Tibial nerve (tissue), 4 donors: ENCODE data around the gene POLR1F. TPM values are rescaled to one million over a fixed set of nuclear protein-coding genes. Genes with fewer than 3 reads are reported as not detected.
A peak's percentile ranks its signal among the peaks of the same experiment; 100 is the strongest.

Experiments used
- DNase-seq, 2 donors: peaks; one replicate each; pipeline ENCODE4 v3.0.0-alpha.2; 2019; ENCODE audit warnings: low spot score in 2 of 2
- H3K27ac ChIP-seq, 4 donors: fragments of 200-600 bp; sonication (generic) in 3 of 4; one replicate each; pipeline ENCODE4 v1.5.1; 2017 to 2019; ENCODE audit warnings: mild to moderate bottlenecking in 1 of 4
- H3K27me3 ChIP-seq, 2 donors: fragments of 200-600 bp; sonication (generic) in 1 of 2; one replicate each; pipeline versions ENCODE4 v1.5.1 to v1.6.0; 2017 to 2019
- H3K36me3 ChIP-seq, 3 donors: fragments of 200-600 bp; sonication (generic); one replicate each; pipeline ENCODE4 v1.5.1; 2018 to 2019
- H3K4me1 ChIP-seq, 4 donors: fragments of 200-600 bp; sonication (generic) in 3 of 4; one replicate each; pipeline ENCODE4 v1.5.1; 2017 to 2019
- H3K4me3 ChIP-seq, 4 donors: fragments of 200-600 bp; sonication (generic) in 3 of 4; one replicate each; pipeline ENCODE4 v1.5.1; 2017 to 2019; ENCODE audit warnings: mild to moderate bottlenecking in 1 of 4, moderate library complexity in 1 of 4
- H3K9me3 ChIP-seq, 4 donors: fragments of 200-600 bp; sonication (generic) in 3 of 4; one replicate each; pipeline ENCODE4 v1.5.1; 2017 to 2019
- EP300 ChIP-seq, 2 donors: sonication (generic); formaldehyde crosslinking; IDR thresholded peaks; one replicate each; pipeline ENCODE4 v1.6.1; 2017; ENCODE audit warnings: antibody characterized with exemption in 2 of 2, mild to moderate bottlenecking in 1 of 2
- POLR2A ChIP-seq, 2 donors: fragments of 450-650 bp; IDR thresholded peaks; one replicate each; pipeline ENCODE4 v1.6.1; 2017; ENCODE audit warnings: antibody characterized with exemption in 2 of 2, mild to moderate bottlenecking in 2 of 2, moderate library complexity in 2 of 2
- WGBS, 2 donors: methylation state at CpG; one replicate each; pipeline ENCODE4 v1.1.5; 2018; 5-methylcytosine and 5-hydroxymethylcytosine counted together
- total RNA-seq, 4 donors: library from RNA; depleted of rRNA; stranded (reverse); fragments of >200 nt; gene quantifications; one replicate each; pipeline ENCODE4 v1.1.0, GENCODE V29; 2016
- TF ChIP-seq, protein P1 (sequence below), 5 experiments: fragments of 200-600 bp in 3 of 5; fragments of 450-650 bp in 2 of 5; sonication (generic) in 3 of 5; IDR thresholded peaks; one replicate each; pipeline ENCODE4 v1.5.1; 2016 to 2019; ENCODE audit warnings: antibody characterized with exemption in 5 of 5, mild to moderate bottlenecking in 3 of 5, moderate library complexity in 2 of 5

POLR1F gene
- total RNA-seq, result 10 to 100 TPM; 10.6 to 30.3 (median 12.8) TPM

DNA sequence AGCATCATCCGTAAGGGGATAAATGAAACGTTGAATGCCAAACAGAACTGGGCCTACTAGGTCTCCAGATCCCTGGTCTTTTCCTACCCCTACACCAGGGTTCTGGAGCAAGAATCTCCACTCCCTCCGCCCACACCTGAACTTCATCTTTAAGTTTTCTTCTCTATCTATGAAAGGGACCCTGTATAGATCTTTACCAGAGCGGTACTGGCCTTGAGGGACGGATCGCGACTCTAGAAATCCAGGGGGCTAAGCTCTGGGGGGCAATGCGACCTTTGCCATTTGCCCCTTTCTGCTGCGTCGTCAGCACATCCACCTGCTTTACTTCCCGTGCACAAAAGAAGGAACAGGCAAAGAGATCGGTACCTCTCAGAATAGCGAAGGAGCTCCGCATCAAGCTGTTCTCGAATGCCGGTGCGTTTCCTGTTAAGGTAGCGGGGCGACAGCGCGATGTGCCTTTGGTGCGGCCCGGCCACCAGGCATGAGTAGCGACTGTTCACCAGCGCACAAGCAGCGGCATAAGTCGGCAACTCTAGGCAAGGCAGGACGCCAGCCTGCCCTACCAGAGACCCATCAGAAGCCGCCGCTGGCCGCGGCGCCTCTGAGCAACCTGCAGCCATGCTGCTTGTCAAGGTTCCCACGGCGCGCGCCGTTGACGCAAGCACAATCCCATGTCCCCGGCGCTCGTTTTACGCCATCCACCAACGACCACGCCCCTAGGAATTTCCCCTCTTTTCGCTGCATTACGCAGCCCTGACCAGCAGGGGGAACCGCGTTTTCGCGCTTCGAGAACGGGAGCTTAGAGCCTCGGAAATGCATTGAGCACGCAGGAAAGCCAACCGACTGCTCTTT is at the start of gene POLR1F:
POLR1F (minus strand) TSS at position 641 of the 852 bp plus-strand sequence; CDS start at position 620, 21 bp downstream.
- H3K27ac ChIP-seq, result peak within 1 kb of the TSS; percentile 68 to 90 (median 84)

GRCh38 chr7:19754521-19755116 is 45.8 kb upstream of the POLR1F start:
- no peak overlapping the region for H3K4me3 ChIP-seq
- DNase-seq, result no peak
- no peaks in the 10 kb centered on the region for H3K27me3 ChIP-seq
- 35 to 40% methylated on average over 6 of the region's 6 CpGs for WGBS, 2 donors
- no peaks in the 10 kb centered on the region for H3K36me3 ChIP-seq
- no peaks in the 10 kb centered on the region for H3K4me1 ChIP-seq
- no peak for TF ChIP-seq EP300 (IDR thresholded peaks at IDR 0.05)
- TF ChIP-seq, protein P1, sequence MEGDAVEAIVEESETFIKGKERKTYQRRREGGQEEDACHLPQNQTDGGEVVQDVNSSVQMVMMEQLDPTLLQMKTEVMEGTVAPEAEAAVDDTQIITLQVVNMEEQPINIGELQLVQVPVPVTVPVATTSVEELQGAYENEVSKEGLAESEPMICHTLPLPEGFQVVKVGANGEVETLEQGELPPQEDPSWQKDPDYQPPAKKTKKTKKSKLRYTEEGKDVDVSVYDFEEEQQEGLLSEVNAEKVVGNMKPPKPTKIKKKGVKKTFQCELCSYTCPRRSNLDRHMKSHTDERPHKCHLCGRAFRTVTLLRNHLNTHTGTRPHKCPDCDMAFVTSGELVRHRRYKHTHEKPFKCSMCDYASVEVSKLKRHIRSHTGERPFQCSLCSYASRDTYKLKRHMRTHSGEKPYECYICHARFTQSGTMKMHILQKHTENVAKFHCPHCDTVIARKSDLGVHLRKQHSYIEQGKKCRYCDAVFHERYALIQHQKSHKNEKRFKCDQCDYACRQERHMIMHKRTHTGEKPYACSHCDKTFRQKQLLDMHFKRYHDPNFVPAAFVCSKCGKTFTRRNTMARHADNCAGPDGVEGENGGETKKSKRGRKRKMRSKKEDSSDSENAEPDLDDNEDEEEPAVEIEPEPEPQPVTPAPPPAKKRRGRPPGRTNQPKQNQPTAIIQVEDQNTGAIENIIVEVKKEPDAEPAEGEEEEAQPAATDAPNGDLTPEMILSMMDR (IDR thresholded peaks at IDR 0.05), result peak; percentile 36 to 70 (median 49)
- H3K9me3 ChIP-seq, result no peaks in the 10 kb centered on the region
- no peak overlapping the region for H3K27ac ChIP-seq

More for the DNA sequence above, at the start of gene POLR1F:
- WGBS, 2 donors, result 0% methylated on average over 23 to 53 of the region's 56 CpGs
- H3K27me3 ChIP-seq, result no peaks in the 10 kb centered on the region
- peaks cover 0 to 5% (median 0%) of the 10 kb centered on the region in 3 donors for H3K36me3 ChIP-seq
- H3K4me1 ChIP-seq, result peaks cover 0 to 27% (median 13%) of the 10 kb centered on the region in 4 donors
- H3K4me3 ChIP-seq, result peak within 1 kb of the TSS; percentile 74 to 99 (median 90)
- TF ChIP-seq, protein P1 (IDR thresholded peaks at IDR 0.05), result peak; percentile 86 to 97 (median 92)
- TF ChIP-seq EP300 (IDR thresholded peaks at IDR 0.05) (peak; percentile 97), POLR2A (IDR thresholded peaks at IDR 0.05) (peak; percentile 74 to 84)
- peak; percentile 86 to 89 for DNase-seq
- H3K9me3 ChIP-seq, result no peaks in the 10 kb centered on the region

DNA sequence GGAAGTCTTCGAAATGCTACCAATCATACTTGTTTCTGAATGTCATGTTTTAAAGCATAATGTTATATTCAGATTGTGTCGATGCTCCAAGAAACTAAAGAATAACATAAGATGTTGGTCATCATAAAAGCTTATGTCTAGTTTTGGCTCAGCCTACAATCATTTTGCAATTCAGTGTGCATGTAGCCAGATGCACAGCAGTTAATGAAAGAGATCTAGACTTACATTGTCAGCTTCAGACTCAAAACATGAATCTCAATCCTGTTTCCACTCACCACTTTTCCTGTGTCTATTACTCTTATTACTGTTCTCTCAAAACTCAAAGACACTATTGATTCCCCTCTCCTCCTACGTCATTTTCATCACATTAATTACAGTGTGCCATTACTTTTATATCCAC is 43.2 kb upstream of the POLR1F start:
- H3K4me3 ChIP-seq, result no peak overlapping the region
- no peak overlapping the region for H3K27ac ChIP-seq
- no peaks in the 10 kb centered on the region for H3K27me3 ChIP-seq
- no peaks in the 10 kb centered on the region for H3K36me3 ChIP-seq
- DNase-seq, result no peak
- H3K4me1 ChIP-seq, result no peaks in the 10 kb centered on the region
- no peaks in the 10 kb centered on the region for H3K9me3 ChIP-seq
- WGBS, 2 donors, result 54 to 61% methylated on average over 3 of the region's 3 CpGs
- TF ChIP-seq POLR2A (IDR thresholded peaks at IDR 0.05) (no peak), EP300 (IDR thresholded peaks at IDR 0.05) (no peak)
- TF ChIP-seq, protein P1 (IDR thresholded peaks at IDR 0.05), result no peak

- WGBS, 2 donors, result 34 to 45% methylated on average over 4 of the region's 4 CpGs
- Histone ChIP-seq H3K36me3 (no peaks in the 10 kb centered on the region), H3K9me3 (no peaks in the 10 kb centered on the region), H3K4me1 (no peaks in the 10 kb centered on the region), H3K27me3 (no peaks in the 10 kb centered on the region), H3K4me3 (no peak overlapping the region), H3K27ac (no peak overlapping the region)
- TF ChIP-seq EP300 (IDR thresholded peaks at IDR 0.05) (no peak), POLR2A (IDR thresholded peaks at IDR 0.05) (no peak)
- TF ChIP-seq, protein P1 (IDR thresholded peaks at IDR 0.05), result no peak
- DNase-seq, result no peak
Measured at GRCh38 chr7:19749658-19750057, 40.8 kb upstream of the POLR1F start.
